ENCODE results near the gene CPED1.

DNA sequence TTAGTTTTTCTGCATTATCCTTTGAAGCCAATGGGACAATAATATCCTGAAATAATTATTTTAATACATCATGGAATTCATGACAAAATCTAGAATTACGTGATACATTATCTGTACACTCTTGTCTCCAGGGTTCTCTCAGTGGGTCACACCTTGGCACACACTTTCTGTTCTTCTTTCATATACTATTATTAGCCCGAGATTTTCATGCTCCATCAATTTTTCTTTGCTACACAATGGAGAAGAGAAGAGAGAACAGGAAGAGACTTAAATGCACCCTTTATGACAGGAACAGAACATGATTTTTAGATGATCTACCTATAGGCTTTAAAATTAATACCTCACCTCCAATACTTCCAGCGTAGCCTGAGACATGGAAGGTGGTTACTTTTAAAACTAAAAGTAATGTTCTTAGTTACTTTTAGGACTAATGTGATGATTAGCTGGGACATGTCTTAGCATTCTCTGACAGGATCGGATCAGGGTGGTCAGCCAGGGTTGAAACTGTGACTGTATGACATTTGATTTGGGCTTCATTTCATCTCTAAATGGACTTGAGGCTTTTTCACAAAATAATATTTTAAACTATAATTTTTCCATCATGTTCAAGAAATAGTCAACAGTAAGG is 192.0 kb downstream of the CPED1 start:
- TF ChIP-seq, protein P1, sequence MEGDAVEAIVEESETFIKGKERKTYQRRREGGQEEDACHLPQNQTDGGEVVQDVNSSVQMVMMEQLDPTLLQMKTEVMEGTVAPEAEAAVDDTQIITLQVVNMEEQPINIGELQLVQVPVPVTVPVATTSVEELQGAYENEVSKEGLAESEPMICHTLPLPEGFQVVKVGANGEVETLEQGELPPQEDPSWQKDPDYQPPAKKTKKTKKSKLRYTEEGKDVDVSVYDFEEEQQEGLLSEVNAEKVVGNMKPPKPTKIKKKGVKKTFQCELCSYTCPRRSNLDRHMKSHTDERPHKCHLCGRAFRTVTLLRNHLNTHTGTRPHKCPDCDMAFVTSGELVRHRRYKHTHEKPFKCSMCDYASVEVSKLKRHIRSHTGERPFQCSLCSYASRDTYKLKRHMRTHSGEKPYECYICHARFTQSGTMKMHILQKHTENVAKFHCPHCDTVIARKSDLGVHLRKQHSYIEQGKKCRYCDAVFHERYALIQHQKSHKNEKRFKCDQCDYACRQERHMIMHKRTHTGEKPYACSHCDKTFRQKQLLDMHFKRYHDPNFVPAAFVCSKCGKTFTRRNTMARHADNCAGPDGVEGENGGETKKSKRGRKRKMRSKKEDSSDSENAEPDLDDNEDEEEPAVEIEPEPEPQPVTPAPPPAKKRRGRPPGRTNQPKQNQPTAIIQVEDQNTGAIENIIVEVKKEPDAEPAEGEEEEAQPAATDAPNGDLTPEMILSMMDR (conservative IDR thresholded peaks at IDR 0.05 in 1 of 2, IDR thresholded peaks at IDR 0.05 in 1 of 2; ENCODE audit: low read depth in 1 of 2, low read length in 2 of 2) = no peak
- no peak for TF ChIP-seq EZH2 (IDR thresholded peaks at IDR 0.05; ENCODE audit: low read length, missing control alignments)

Data from fibroblast of lung (primary cell).